ENCODE data around the gene CCDC124. TPM values are rescaled to one million over a fixed set of nuclear protein-coding genes. Genes with fewer than 3 reads are reported as not detected.
A peak's percentile ranks its signal among the peaks of the same experiment; 100 is the strongest.

CCDC124 gene
- total RNA-seq, 1 experiment from 2014 or later: 131 TPM

GRCh38 chr19:17936379-17936778 lies 3.6 kb downstream of the CCDC124 start:
- Histone ChIP-seq H3K27ac (ENCODE audit: low read depth, low read length, poor library complexity, severe bottlenecking) (no peak overlapping the region), H3K36me3 (ENCODE audit: insufficient read depth, low read length, poor library complexity, severe bottlenecking) (no peaks in the 10 kb centered on the region), H3K4me3 (ENCODE audit: low read depth, low read length, poor library complexity, severe bottlenecking) (no peak overlapping the region), H3K27me3 (replicated peaks; ENCODE audit: insufficient read depth, low read depth, low read length, poor library complexity) (no peaks in the 10 kb centered on the region), H3K9me3 (ENCODE audit: low read depth, low read length, poor library complexity, severe bottlenecking) (no peaks in the 10 kb centered on the region), H3K4me1 (ENCODE audit: insufficient read depth, low read length, poor library complexity, severe bottlenecking) (peaks cover 11% of the 10 kb centered on the region)
- ChIA-PET CTCF (interaction anchor here (1.2 kb wide), 1 partner anchor 57 kb away, joined by 7 read pairs; no protein-coding TSS in a partner anchor), POLR2A (ENCODE audit: low non-redundant PET) (no interaction called here)
- intact Hi-C loops (cut with micrococcal nuclease; ENCODE audit: unreplicated experiment): no loop called here
- DNase-seq (ENCODE audit: low spot score): no peak
- no TSS peak for BruUV-seq (replicated peaks)
- TF ChIP-seq, protein P1, sequence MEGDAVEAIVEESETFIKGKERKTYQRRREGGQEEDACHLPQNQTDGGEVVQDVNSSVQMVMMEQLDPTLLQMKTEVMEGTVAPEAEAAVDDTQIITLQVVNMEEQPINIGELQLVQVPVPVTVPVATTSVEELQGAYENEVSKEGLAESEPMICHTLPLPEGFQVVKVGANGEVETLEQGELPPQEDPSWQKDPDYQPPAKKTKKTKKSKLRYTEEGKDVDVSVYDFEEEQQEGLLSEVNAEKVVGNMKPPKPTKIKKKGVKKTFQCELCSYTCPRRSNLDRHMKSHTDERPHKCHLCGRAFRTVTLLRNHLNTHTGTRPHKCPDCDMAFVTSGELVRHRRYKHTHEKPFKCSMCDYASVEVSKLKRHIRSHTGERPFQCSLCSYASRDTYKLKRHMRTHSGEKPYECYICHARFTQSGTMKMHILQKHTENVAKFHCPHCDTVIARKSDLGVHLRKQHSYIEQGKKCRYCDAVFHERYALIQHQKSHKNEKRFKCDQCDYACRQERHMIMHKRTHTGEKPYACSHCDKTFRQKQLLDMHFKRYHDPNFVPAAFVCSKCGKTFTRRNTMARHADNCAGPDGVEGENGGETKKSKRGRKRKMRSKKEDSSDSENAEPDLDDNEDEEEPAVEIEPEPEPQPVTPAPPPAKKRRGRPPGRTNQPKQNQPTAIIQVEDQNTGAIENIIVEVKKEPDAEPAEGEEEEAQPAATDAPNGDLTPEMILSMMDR (conservative IDR thresholded peaks at IDR 0.05; ENCODE audit: low read depth, low read length): no peak
- no peak for TF ChIP-seq EZH2 (IDR thresholded peaks at IDR 0.05; ENCODE audit: borderline replicate concordance, low read depth, low read length, poor library complexity, severe bottlenecking)

DNA sequence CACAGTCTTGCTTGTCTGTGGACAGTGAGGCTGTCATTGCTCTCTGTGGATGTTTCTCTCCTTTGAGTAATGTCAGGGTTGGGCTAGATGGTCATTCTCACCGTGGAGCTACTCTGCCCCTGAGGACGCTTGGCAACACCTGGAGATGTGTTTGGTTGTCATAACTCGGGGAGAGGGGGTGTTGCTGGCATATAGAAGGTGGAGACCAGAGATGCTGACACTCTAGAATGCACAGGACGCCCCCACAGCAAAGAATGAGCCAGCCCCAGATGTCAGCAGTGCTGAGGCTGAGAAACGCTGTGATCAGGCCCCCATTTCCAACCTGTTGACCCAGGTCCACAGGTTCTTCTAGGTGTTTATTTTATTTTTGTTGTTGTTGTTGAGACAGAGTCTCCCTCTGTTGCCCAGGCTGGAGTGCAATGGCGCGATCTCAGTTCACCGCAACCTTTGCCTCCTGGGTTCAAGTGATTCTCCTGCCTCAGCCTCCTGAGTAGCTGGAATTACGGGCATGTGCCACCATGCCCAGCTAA lies 4.6 kb downstream of the CCDC124 start:
- H3K4me3 ChIP-seq (ENCODE audit: low read depth, low read length, poor library complexity, severe bottlenecking): no peak overlapping the region
- no peak for DNase-seq (ENCODE audit: low spot score)
- H3K36me3 ChIP-seq (ENCODE audit: insufficient read depth, low read length, poor library complexity, severe bottlenecking): no peaks in the 10 kb centered on the region
- no TSS peak for BruUV-seq (replicated peaks)
- H3K27me3 ChIP-seq (replicated peaks; ENCODE audit: insufficient read depth, low read depth, low read length, poor library complexity): no peaks in the 10 kb centered on the region
- intact Hi-C loops (cut with micrococcal nuclease; ENCODE audit: unreplicated experiment): no loop called here
- ChIA-PET POLR2A (ENCODE audit: low non-redundant PET) (interaction anchor here (0.6 kb wide), 1 partner anchor 518 kb away, joined by 7 read pairs; no protein-coding TSS in a partner anchor), CTCF (interaction anchor here (1.2 to 1.4 kb wide), 4 partner anchors 29 to 60 kb away, joined by 3 to 18 read pairs (median 6); no protein-coding TSS in a partner anchor)
- H3K4me1 ChIP-seq (ENCODE audit: insufficient read depth, low read length, poor library complexity, severe bottlenecking): peaks cover 12% of the 10 kb centered on the region
- H3K9me3 ChIP-seq (ENCODE audit: low read depth, low read length, poor library complexity, severe bottlenecking): no peaks in the 10 kb centered on the region
- TF ChIP-seq, protein P1 (conservative IDR thresholded peaks at IDR 0.05; ENCODE audit: low read depth, low read length): no peak
- TF ChIP-seq EZH2 (IDR thresholded peaks at IDR 0.05; ENCODE audit: borderline replicate concordance, low read depth, low read length, poor library complexity, severe bottlenecking): no peak
- no peak overlapping the region for H3K27ac ChIP-seq (ENCODE audit: low read depth, low read length, poor library complexity, severe bottlenecking)

DNA sequence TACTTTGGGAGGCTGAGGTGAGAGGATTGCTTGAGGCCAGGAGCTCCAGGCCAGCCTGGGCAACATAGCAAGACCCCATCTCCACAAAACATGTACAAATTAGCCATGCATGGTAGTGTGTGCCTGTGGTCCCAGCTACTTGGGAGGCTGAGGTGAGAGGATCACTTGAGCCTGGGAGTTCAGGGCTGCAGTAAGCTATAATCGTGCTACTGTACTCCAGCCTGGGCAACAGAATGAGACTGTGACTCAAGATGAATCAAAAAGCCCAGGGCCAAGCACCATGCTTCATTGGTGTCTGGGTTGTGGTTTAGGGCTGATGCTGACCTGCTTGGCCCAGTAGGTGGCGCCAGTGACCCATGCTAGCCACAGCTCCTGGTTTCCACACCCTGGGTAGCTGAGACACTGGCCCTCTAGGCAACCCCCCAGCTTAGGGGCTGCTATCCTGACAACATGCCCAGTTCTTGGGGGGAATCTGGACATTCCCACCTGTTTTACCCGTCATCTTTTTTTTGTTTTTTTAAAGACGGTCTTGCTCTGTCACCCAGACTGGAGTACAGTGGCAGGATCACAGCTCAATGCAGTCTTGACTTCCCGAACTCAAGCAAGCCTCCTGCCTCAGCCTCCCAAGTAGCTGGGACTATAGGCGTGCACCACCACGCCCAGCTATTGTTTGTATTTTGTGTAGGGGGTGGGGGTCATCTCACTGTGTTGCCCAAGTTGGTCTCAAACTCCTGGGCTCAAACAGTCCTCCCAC lies 5.5 kb downstream of the CCDC124 start:
- H3K4me1 ChIP-seq (ENCODE audit: insufficient read depth, low read length, poor library complexity, severe bottlenecking): peaks cover 18% of the 10 kb centered on the region
- CTCF ChIA-PET: interaction anchor here (0.5 to 1.4 kb wide), 10 partner anchors 12 to 858 kb away, joined by 3 to 18 read pairs (median 4); partner anchors contain the start of gene ARRDC2
- H3K27ac ChIP-seq (ENCODE audit: low read depth, low read length, poor library complexity, severe bottlenecking): no peak overlapping the region
- no peak for TF ChIP-seq EZH2 (IDR thresholded peaks at IDR 0.05; ENCODE audit: borderline replicate concordance, low read depth, low read length, poor library complexity, severe bottlenecking)
- TF ChIP-seq, protein P1 (conservative IDR thresholded peaks at IDR 0.05; ENCODE audit: low read depth, low read length): peak; percentile 92
- BruUV-seq (replicated peaks): no TSS peak
- DNase-seq (ENCODE audit: low spot score): peak; percentile 84
- intact Hi-C loops (cut with micrococcal nuclease; ENCODE audit: unreplicated experiment): loop anchor here (1.0 kb wide), 2 partner anchors 59 to 120 kb away; no protein-coding TSS in a partner anchor
- H3K4me3 ChIP-seq (ENCODE audit: low read depth, low read length, poor library complexity, severe bottlenecking): no peak overlapping the region
- POLR2A ChIA-PET (ENCODE audit: low non-redundant PET): interaction anchor here (0.5 kb wide), 1 partner anchor 118 kb away, joined by 14 read pairs; no protein-coding TSS in a partner anchor
- H3K27me3 ChIP-seq (replicated peaks; ENCODE audit: insufficient read depth, low read depth, low read length, poor library complexity): no peaks in the 10 kb centered on the region
- H3K36me3 ChIP-seq (ENCODE audit: insufficient read depth, low read length, poor library complexity, severe bottlenecking): no peaks in the 10 kb centered on the region
- no peaks in the 10 kb centered on the region for H3K9me3 ChIP-seq (ENCODE audit: low read depth, low read length, poor library complexity, severe bottlenecking)
